HG03103 (cell line): ENCODE measurements around the gene RAI1.

Experiments used
- ATAC-seq: cut with Tn5 transposase; IDR thresholded peaks from one replicate; pipeline ENCODE4 v1.9.1; 2021; ENCODE audit warnings: low read depth; ENCODE audit not compliant: unreplicated experiment

Gene RAI1

GRCh38 chr17:17745476-17746455, 64.5 kb downstream of the RAI1 start:
- no peak for ATAC-seq

DNA sequence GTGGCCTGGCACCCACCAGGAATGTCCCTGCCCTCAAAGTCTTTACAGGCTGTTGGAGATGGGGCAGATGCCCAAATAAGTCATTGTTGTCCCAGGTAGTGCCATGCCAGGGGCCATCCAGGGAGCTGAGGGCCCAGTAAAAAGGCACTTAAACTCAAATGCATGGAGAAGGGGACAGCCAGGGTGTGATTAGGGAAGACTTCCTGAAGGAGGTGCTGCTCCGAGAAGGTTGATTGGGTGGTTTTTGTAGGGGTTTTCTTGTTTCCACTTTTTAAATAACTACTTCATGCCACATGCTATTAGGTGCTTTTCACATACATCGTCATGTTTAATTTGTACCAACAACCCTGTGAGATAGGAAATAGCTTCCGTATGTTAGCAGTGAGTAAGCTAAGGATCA, 66.9 kb downstream of the RAI1 start:
- ATAC-seq, result no peak

DNA sequence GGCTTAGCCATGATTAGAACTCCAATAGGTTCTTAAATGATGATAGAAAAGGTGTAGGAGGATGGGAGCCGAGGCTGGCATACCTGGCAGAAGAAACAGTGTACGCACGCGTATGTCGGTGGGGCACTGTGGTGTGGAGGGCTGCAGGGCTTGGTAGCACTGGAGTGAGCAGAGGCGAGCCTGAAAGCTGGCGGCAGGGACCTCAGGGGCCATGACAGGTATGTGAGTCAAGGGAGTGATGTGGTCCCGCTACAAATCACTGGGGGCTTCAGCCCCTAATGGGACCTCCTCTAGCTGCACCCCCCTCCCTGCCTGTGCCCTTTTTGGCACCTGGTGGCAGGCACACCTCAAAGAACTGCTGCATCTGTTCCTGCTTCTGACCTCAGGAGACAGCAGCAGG, 67.3 kb downstream of the RAI1 start:
- ATAC-seq, result no peak

DNA sequence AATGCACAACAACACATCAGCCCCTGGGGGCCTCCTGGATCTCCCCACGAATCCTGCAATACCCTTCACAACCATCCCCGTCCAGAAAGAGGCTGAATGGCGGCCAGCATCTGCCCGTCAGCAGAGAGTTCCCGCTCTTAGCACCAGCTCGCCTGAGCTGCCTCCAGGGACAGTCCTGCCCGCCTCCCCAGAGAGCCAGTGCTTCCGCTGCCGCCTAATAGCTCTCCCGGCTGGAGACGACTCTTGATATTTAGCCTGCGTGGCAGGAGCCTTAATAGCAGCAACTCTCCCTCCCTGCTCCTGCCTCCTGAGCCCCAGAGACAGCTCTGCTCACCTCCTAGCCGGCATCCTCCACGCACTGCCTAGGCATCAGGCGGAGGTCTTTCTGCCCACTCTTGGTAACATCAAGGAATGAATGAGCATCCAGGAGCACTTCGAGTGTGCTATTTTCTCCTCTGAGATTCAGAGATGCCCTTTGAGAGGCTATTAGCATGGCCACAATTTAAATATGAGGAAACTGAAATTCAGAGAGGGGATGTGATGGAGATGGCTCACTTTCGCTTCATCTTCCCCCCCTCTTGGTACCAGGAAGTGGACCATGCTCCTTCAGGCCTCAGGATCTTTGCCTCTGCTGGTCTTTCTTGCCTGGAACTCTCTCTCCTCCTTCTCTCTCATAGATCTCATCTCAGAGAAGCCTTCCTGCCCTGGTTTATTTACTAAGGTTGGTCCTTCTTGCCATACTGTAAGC, 67.9 kb downstream of the RAI1 start:
- ATAC-seq, result no peak

- no peak for ATAC-seq
Observed at GRCh38 chr17:17749921-17750320, 68.7 kb downstream of the RAI1 start.

DNA sequence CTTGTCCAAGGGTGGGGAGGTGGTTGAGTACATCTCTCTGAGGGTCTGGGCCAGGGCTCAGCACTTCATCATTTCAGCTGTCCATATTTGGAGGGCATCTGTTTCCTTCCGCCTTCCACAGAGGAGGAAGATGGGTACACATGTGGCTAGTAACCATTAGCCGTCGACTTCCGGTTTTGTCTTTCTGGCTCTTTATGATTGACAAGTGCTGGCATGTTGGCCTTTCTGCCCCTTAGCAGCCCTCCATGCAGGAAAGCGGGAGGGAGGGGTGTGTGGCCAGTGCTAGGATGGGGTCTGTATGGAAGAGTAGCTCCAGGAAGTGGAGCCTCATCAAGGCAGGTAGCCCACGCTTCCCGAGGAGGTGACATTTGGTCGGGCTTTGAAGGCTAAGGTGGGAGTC, 69.6 kb downstream of the RAI1 start:
- no peak for ATAC-seq

DNA sequence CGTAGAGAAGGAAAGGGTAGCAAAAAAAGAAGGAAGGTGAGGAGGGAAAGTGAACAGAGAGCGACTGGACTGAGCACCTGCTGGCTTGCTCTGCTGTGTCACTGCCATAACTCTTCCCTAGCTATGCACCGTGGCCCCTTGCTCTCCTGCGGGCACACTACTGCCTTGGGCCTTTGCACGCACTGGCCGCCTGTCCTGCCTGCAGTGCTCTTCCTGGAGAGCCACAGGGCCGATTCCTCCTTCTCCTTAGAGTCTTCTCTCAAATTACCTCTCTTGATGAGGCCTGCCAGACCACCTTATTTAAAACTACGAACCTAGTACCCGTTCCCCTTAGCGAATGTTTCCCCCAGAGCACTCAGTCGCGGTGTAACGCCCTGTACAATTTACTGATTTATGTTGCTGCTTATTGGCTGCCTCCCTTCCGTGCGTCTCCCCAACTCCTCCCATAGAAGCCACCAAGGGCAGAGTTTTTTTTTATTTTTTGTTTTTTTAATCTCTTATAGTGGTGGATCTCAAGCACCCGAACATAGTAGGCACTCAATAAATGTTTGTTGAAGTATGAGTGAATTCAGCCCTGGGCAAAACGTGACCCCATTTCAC, 70.3 kb downstream of the RAI1 start:
- ATAC-seq, result no peak

GRCh38 chr17:17752089-17752820, 71.0 kb downstream of the RAI1 start:
- peak; percentile 75 for ATAC-seq

GRCh38 chr17:17752821-17753321, 71.6 kb downstream of the RAI1 start:
- ATAC-seq, result no peak

GRCh38 chr17:17754719-17755686, 73.7 kb downstream of the RAI1 start:
- ATAC-seq, result no peak

DNA sequence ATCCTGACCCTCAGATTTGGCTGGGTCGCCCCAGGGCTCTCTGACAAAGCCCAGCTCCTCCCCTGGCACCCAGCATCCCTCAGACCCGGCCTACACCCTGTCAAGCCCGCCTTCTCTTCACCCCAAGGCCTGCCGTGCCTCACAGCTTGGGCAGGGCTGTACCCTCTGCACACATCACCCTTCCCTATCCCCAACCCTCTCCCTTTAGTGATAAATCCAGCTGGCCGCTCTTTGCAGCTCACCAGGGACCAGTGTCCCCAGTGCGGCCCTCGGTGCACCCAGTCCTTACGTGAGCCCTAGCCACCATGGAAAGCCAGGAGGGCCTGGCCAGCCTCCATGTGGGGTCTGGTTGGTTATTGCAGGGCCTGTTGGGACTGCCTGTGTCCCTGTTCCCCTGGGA, 74.5 kb downstream of the RAI1 start:
- no peak for ATAC-seq

- no peak for ATAC-seq
Observed at GRCh38 chr17:17757391-17757791, 76.1 kb downstream of the RAI1 start.

- ATAC-seq, result no peak
Observed at GRCh38 chr17:17757956-17758845, 76.9 kb downstream of the RAI1 start.

- ATAC-seq, result no peak
Observed at GRCh38 chr17:17758941-17759563, 77.8 kb downstream of the RAI1 start.

- no peak for ATAC-seq
Observed at GRCh38 chr17:17760350-17760749, 79.1 kb downstream of the RAI1 start.

GRCh38 chr17:17760872-17761550, 79.8 kb downstream of the RAI1 start:
- ATAC-seq, result no peak
